ENCODE measurements around the gene NOL12.
"Not testable (repeated sequence)": the region's sequence is repeated elsewhere in the genome, so short reads cannot be mapped to it uniquely, and the experiment has no call there.

Gene NOL12

DNA sequence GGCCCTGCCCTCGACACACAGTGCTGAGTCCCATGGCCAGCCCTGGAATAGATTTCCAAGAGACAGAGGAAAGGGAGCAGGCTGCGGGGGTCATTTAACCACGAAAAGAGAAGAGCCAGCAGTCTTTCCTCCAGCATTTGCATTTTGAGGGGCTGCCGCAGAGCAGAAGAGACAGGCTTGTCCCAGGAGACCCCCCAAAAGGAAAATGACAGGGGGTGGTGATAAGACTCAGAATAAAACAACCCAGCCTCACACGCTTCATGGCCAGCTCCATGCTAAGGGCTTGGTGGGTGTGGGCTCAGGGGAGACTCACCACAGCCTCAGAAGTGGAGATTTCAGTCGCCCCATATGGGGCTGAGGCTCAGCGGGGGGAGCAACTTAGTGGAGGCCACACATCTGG, 27.6 kb downstream of the NOL12 start:
- no peak for DNase-seq (ENCODE audit: low read depth in 2 of 2)

DNA sequence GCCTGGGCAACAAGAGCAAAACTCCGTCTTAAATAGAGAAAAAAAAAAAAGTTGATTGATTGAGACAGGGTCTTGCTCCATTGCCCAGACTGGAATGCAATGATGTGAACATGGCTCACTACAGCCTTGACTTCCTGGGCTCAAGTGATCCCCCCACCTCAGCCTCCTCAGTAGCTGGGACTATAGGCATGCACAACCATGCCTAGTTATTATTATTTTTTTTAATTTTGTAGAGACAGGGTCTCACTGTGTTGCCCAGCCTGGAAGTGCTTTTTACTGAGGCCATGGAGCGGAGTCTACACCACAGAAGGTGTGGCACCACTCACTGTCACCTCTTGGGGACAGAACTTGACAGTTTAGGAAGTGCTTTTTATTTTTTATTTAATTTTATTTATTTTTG, 28.5 kb downstream of the NOL12 start:
- no peak for DNase-seq (ENCODE audit: low read depth in 2 of 2)

DNA sequence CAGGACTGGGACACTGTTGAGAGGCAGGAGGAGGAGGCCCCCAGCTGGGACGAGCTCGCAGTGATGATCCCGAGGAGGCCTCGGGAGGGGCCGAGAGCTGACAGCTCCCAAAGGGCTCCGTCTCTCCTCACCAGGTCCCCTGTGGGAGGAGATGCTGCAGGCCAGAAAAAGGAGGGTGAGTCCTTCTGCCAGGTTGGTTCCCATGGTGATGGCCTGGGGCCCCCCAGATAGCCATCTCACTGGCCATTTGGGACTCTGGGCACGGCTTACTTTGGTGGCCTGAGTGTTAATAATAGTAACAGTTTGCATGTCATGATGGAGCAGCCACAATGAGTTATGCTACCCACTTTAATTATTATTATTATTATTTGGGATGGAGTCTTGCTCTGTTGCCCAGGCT, 29.6 kb downstream of the NOL12 start:
- no peak for DNase-seq (ENCODE audit: low read depth in 2 of 2)

DNA sequence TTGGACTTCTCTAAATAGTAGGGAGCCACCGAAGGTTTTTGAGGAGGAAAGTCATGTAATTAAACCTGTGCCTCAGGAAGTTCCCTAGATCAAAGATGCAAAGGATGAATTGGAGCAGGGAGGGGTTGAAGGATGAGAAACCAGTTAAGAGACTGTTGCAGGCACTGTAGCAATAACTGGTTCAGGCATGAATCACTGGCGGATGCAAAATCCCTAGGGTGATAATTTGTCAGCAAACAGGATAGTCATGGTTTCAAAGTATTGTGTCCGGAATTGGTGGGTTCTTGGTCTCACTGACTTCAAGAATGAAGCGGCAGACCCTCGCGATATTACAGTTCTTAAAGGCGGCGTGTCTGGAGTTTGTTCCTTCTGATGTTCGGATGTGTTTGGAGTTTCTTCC, 30.6 kb downstream of the NOL12 start:
- DNase-seq (ENCODE audit: low read depth in 2 of 2) = no peak

DNA sequence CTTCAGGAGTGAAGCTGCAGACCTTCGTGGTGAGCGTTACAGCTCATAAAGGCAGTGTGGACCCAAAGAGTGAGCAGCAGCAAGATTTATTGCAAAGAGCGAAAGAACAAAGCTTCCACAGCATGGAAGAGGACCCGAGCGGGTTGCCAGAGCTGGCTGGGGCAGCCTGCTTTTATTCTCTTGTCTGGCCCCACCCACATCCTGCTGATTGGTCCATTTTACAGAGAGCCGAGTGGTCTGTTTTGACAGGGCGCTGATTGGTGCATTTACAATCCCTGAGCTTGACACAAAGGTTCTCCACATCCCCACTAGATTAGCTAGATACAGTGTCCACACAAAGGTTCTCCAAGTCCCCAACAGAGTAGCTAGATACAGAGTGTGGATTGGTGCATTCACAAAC, 31.1 kb downstream of the NOL12 start:
- not testable (repeated sequence) for DNase-seq (ENCODE audit: low read depth in 2 of 2)

DNA sequence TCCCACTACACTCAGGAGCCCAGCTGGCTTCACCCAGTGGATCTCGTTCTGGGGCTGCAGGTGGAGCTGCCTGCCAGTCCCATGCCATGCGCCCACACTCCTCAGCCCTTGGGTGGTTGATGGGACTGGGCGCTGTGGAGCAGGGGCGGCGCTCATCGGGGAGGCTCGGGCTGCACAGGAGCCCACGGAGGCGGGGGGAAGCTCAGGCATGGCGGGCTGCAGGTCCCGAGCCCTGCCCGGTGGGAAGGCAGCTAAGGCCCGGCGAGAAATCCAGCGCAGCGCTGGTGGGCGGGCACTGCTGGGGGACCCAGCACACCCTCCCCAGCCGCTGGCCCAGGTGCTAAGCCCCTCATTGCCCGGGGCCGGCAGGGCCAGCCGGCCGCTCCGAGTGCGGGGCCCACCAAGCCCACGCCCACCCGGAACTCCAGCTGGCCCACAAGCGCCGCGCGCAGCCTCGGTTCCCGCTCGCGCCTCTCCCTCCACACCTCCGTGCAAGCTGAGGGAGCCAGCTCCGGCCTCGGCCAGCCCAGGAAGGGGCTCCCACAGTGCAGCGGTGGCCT, 31.7 kb downstream of the NOL12 start:
- DNase-seq (ENCODE audit: low read depth in 2 of 2) = not testable (repeated sequence)

DNA sequence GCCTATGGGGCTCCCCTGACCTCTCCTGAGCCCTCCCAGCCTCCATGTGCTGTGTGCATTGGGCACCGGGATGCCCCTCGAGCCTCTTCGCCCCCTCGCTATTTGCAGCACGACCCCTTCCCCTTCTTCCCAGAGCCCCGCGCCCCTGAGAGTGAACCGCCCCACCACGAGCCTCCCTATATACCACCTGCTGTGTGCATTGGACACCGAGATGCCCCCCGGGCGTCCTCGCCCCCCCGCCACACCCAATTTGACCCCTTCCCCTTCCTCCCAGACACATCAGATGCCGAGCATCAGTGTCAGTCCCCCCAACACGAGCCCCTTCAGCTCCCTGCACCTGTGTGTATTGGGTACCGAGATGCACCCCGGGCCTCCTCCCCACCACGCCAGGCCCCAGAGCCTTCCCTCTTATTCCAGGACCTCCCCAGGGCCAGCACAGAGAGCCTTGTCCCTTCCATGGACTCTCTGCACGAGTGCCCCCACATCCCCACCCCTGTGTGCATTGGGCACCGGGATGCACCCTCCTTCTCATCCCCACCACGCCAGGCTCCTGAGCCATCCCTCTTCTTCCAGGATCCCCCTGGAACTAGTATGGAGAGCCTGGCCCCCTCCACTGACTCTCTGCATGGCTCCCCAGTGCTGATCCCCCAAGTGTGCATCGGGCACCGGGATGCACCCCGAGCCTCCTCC, 39.6 kb downstream of the NOL12 start:
- DNase-seq (ENCODE audit: low read depth in 2 of 2) = no peak

DNA sequence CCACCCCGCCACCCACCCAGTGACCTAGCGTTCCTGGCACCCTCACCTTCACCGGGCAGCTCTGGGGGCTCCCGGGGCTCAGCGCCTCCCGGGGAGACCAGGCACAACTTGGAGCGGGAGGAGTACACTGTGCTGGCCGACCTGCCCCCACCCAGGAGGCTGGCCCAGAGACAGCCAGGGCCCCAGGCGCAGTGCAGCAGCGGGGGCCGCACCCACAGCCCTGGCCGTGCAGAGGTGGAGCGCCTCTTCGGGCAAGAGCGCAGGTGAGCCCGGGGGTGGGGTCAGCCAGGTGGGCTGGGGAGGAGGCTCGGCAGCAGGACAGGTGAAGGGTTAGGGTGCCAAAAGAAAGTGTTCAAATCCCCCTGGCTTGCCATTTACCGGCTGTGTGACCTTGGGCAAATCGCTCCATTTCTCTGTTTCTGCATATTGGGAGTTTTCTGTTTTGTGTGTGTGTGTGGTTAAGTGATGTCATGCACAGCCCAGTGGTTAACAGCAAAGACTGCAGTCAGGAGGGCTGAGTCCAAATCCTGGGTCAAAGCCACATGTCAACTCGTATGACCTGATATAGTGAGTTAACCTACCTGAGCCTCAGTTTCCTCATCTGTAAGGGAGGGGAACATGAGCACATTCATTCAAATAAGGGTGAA, 40.2 kb downstream of the NOL12 start:
- DNase-seq (ENCODE audit: low read depth in 2 of 2) = no peak

DNA sequence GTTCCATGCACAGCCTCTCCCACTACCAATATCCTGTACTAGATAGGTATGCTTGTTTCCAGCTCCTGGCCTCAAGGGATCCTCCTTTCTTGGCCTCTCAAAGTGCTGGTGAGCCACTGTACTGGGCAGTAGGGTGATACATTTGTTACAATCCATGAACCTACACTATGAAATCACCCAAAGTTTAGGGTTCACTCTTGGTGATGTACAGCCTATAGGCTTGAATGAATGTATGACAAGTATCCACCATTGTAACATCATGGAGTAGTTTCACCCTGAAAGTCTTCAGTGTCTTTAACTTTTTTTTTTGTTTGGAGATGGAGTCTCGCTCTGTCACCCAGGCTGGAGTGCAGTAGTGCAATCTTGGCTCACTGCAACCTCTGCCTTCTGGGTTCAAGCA, 42.5 kb downstream of the NOL12 start:
- DNase-seq (ENCODE audit: low read depth in 2 of 2) = no peak

DNA sequence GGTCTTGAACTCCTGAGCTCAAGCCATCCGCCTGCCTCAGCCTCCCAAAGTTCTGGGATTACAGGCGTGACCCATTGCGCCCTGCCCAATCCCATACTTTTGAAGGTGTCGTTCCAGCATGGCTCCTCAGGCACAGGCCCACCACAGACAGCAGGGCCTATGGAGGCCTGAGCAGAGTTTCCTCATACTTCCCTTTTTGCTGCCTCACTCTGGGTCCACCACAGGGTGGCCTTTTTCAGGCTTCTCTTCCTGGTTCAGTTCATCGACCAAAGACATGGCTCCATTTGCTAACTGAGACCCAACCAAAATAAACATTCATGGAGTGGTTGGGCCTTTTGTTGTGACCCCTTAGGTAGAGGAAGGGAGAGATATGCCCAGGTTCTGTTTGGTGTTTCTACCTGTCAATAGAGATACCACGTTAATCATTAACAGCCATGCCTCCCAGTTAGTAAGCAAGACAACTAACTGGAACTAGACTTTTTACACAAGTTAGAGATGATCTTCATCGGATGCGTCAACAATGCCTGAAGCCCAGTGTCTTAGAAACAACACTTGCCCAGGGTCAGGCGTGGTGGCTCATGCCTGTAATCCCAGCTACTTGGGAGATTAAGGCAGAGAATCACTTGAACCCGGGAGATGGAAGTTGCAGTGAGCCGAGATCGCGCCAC, 45.8 kb downstream of the NOL12 start:
- DNase-seq (ENCODE audit: low read depth in 2 of 2) = no peak

DNA sequence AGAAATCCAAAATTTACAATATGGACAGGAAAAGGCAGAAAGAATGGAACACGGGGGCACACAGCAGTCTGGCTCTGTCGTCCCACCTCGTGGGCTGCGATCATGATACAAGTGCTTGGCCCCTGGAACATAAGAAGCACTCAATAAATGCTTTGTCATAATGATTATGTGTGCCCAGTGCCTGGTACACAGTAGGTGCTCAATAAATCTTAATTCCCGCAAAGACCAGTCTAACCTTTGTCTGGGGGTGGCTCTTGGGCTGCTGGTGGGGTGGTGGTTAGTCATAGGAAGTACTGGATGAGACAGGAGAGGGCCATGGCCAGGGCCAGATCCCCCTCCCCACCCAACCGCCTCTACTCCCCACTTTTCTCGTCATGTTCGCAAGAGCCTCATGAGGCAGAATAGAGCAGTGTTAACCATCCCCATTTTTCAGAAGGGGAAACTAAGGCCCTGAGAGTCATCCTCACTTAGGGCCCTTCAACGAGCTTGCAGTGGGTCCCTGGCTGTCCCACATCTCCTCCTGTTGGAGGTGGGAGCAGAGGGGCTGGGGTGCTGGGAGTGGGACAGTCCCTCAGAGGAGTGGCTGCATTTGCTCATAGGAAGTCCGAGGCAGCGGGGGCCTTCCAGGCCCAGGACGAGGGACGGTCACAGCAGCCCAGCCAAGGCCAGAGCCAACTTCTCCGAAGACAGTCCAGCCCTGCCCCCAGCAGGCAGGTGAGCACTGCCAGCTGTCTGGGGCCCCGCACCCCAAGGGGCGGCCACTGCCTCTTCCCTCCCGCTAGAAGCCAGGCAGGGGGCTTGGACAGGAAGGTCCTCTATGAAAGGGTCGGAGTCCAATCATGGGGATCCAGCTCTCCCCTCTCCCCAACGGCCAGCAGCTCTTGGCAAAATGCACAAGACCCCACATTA, 46.8 kb downstream of the NOL12 start:
- no peak for DNase-seq (ENCODE audit: low read depth in 2 of 2)

DNA sequence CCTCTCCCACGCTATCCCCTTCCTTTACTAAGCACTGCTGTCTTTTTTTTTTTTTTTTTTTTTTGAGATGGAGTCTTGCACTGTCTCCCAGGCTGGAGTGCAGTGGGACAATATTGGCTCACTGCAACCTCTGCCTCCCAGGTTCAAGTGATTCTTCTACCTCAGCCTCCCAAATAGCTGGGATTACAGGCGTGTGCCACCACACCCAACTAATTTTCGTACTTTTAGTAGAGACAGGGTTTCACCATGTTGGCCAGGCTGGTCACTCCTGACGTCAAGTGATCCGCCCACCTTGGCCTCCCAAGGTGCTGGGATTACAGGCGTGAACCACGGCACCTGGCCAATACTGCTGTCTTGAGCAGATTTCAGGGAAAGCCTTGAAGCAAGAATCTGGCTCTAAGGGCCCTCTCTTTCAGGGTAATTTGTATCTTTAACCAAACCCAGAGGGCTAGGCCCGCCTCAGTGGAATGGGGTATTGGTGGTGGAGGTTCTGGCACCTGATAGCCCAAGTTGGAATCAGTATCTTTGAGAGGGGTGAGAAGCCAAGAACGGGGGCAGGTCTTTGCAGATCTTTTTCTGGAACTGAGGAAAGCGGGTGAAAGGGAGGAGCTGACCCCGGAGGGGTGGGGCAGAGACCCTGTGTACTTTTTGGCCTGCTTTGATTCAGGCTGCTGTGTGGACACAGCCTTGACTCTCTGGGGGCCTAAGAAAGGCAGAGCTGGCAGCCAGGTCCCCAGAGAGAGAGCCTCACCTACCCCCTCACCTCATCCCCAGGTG, 47.7 kb downstream of the NOL12 start:
- no peak for DNase-seq (ENCODE audit: low read depth in 2 of 2)

DNA sequence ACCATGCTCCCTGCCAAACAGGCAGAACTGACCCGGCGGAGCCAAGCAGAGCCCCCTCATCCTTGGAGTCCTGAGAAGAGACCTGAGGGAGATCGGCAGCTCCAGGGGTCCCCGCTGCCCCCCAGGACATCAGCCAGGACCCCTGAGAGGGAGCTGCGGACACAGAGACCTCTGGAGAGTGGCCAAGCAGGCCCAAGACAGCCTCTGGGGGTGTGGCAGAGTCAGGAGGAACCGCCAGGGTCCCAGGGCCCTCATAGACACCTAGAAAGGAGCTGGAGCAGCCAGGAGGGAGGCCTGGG, 48.2 kb downstream of the NOL12 start:
- no peak for DNase-seq (ENCODE audit: low read depth in 2 of 2)

DNA sequence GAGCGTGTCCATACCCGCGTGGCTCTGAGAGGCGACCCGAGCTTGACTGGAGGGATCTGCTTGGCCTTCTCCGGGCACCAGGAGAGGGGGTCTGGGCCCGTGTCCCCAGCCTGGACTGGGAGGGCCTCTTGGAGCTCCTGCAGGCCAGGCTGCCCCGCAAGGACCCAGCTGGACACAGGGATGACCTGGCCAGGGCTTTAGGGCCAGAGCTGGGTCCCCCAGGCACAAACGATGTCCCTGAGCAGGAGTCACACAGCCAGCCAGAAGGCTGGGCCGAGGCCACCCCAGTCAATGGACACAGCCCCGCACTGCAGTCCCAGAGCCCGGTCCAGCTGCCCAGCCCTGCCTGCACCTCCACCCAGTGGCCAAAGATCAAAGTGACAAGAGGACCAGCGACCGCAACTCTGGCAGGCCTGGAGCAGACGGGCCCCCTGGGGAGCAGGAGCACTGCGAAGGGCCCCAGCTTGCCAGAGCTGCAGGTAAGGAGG, 48.9 kb downstream of the NOL12 start:
- DNase-seq (ENCODE audit: low read depth in 2 of 2) = no peak

DNA sequence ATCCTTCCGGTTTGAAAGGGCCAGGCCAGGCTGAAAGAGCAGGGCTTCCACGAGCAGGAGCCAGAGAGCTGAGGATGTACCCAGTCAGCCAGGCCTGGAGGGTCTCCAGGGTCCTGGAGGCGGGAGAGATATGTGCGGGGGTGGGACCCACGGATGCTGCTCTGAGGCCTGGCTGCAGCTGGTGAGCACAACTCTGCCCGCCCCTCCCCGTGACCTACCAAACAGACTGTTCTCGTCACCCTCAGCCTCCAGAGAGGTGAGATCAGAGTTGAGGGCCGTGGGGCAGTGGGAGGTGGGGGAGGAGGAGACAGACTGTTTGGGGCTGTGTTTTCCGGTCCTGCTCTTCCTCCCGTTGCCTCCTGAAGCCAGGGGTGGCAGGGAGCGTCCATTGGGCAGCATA, 52.9 kb downstream of the NOL12 start:
- DNase-seq (ENCODE audit: low read depth in 2 of 2) = no peak

DNA sequence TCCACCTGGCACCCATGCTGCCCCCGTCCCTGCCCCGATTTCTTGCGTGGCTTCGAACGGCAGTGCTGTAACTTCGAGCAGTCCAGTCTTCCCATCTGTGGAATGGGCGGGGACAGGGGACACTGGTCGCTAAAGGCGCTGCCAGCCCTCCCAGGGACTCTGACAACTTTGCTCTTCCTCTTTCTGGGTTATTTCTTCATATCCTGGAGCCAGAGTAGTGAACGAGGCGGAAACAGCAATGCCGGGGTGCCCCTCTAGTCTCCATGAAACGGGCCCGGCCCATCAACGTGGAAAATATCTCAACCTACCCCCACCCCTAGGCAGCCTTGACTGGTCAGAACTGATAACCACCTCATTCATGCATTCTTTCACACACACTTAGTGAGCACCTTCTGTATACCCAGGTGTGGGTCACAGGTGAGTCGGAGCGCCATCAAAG, 53.5 kb downstream of the NOL12 start:
- no peak for DNase-seq (ENCODE audit: low read depth in 2 of 2)

DNA sequence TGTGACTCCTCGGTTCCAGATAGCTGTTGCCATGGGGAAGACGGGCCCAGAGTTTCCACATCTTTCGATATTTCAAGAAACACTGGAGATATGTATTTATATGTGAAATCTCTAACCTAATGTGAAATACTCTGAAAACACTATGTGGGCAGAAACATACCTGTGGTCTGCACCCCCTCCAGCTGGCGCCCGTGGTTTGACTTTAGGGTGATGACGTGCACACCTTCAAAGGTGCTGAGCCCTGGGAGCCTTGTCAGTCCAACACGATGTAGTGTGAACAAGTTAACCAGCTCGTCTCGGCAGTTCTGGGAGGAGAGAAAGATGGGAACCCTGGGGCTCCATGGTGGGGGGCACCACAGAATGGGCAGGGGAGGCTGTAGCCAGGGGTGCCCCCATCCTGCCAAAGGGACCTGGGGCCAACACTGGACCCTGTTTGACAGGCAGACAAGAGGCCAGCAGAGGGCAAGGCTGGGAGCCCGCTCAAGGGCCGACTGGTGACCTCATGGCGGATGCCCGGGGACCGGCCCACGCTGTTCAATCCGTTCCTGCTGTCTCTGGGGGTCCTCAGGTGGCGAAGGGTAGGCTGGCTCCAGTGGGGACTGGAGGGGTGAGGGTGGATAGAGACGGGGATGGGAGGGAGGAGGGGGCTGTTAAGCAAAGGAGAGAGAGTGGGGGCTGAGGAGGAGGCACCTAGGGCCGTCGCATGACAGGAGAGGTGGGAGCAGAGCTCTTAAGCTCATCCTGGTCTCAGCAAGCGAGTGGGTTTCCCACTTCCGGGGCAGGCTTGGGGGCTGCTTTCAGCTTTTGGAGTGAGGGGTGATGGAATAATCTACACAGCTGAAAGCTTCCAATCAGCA, 54.5 kb downstream of the NOL12 start:
- no peak for DNase-seq (ENCODE audit: low read depth in 2 of 2)

DNA sequence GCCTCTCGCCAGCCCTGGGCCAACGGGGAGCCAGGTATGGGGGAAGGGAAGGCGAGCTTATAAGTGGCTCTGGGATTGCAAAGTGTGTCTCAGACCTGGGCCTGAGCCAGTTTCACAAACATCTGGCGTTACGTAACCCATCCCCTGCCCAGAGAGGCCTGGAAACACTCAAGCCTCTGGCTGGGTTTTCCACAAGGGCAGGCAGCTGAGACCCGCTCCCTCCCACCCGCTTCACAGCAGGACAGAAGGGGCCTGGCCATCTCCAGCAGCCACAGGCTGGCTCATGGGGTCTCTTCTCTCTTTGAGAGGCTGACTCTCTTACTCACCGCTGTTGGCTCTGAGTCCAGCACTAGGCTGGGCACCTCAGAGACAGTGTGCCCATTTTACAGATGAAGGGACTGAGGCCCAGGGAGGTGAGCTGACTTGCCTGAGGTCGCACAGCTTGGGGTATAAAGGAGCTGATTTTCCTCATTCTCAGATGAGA, 55.2 kb downstream of the NOL12 start:
- no peak for DNase-seq (ENCODE audit: low read depth in 2 of 2)

DNA sequence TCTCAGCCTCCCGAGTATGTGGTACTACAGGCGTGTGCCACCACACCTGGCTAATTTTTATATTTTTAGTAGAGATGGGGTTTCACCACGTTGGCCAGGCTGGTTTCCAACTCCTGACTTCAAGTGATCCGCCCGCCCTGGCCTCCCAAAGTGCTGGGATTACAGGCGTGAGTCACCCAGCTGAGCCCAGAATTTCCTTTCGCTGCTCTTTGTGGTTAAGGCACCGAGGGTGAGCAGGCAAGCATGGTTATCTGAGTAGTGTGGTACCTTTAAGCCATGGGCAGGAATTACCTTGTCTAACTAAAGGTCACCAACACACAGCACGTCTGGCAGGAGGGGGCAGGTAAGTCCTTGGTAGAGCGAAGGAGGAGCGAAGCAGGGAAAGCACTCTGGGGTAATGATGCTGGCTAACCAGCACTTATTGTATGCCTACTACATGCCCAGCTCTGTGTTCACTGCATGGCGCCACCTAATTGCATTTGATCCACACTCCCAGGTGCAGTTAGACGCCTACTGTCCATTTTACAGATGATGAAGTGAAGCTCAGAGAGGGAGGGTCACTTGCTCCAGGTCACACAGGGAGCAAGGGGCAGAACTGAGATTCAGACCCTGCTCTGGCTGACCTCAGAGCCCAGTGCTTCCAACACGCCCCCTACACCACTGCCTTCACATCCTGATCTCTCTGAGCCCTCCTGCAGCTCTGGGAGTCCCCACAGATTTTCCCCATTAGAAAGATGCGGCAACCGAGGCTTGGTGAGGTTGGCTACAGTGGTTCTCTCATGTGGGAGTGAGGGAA, 56.4 kb downstream of the NOL12 start:
- DNase-seq (ENCODE audit: low read depth in 2 of 2) = no peak
